Nucleus accumbens (tissue), 56 donors: ENCODE data around the gene KLHL42.

Experiments
- DNase-seq, 56 donors: peaks; one replicate each; lab custom pipeline; 2025; lab: John Stamatoyannopoulos, UW

The KLHL42 gene

GRCh38 chr12:27779416-27779919 lies 565 bp upstream of the KLHL42 start:
- peak in 45 of 56 donors; percentile 10 to 82 (median 49) for DNase-seq

- peak in 20 of 56 donors; percentile 7 to 64 (median 44) for DNase-seq
Observed at GRCh38 chr12:27780612-27781408, 777 bp downstream of the KLHL42 start.

- DNase-seq = no peak
Observed at GRCh38 chr12:27781680-27782079, 1.6 kb downstream of the KLHL42 start.

- no peak for DNase-seq
Observed at GRCh38 chr12:27782481-27782880, 2.4 kb downstream of the KLHL42 start.

- DNase-seq = no peak
Observed at GRCh38 chr12:27785882-27786570, 6.0 kb downstream of the KLHL42 start.

- DNase-seq = no peak
Observed at GRCh38 chr12:27787559-27787958, 7.5 kb downstream of the KLHL42 start.

GRCh38 chr12:27790179-27790578 lies 10.1 kb downstream of the KLHL42 start:
- DNase-seq = no peak

- DNase-seq = no peak
Observed at GRCh38 chr12:27794818-27795584, 15.0 kb downstream of the KLHL42 start.

- no peak for DNase-seq
Observed at GRCh38 chr12:27796128-27796527, 16.1 kb downstream of the KLHL42 start.

- DNase-seq = peak in 7 of 56 donors; percentile 8 to 20 (median 15)
Observed at GRCh38 chr12:27797301-27798025, 17.4 kb downstream of the KLHL42 start.

GRCh38 chr12:27800819-27801218 lies 20.8 kb downstream of the KLHL42 start:
- DNase-seq = no peak

GRCh38 chr12:27801630-27802029 lies 21.6 kb downstream of the KLHL42 start:
- no peak for DNase-seq

- DNase-seq = no peak
Observed at GRCh38 chr12:27802511-27802910, 22.5 kb downstream of the KLHL42 start.

GRCh38 chr12:27802936-27803335 lies 22.9 kb downstream of the KLHL42 start:
- DNase-seq = no peak

GRCh38 chr12:27805238-27805637 lies 25.2 kb downstream of the KLHL42 start:
- DNase-seq = no peak

- no peak for DNase-seq
Observed at GRCh38 chr12:27806259-27806658, 26.2 kb downstream of the KLHL42 start.

- DNase-seq = no peak
Observed at GRCh38 chr12:27807063-27807703, 27.1 kb downstream of the KLHL42 start.

- no peak for DNase-seq
Observed at GRCh38 chr12:27808841-27809240, 28.8 kb downstream of the KLHL42 start.

- DNase-seq = no peak
Observed at GRCh38 chr12:27810756-27811155, 30.7 kb downstream of the KLHL42 start.

- DNase-seq = no peak
Observed at GRCh38 chr12:27812502-27812901, 32.5 kb downstream of the KLHL42 start.
